ENCODE data around the gene RPLP1.
A peak's percentile ranks its signal among the peaks of the same experiment; 100 is the strongest.

DNA sequence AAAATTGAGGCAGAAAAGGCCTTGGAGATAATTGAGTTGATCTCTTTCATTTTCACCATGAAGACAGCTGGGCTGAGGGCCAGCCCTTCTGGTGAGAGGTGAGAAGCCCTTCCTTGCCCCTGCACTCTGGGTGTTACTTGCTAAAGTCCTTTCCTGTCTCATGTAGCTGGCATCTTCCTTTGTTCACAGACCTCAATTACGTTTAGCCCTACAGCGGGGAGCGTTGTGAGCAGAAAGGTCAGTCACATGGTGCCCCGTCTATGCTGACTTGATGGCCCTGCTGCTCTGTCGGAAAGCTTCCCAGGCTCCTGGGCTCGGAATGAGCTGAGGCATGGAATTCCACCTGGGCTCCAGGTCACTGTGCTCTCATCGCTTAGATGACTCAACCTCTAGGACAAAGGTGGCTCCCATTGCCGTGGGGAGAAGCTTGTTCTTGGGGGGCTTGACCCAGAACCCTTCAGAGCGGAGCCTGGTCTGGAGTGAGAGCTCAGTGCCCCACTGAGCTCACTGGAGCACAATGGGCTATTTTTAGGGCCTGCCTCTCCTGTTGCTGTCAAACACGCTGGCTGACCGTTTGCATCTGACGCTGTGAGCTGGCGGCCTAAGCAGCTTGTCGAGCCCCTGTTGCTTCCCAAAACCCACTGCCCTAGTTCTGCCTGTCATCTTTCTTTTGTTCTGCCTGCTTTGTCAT lies 47.0 kb downstream of the RPLP1 start:
- TF ChIP-seq, protein P1, sequence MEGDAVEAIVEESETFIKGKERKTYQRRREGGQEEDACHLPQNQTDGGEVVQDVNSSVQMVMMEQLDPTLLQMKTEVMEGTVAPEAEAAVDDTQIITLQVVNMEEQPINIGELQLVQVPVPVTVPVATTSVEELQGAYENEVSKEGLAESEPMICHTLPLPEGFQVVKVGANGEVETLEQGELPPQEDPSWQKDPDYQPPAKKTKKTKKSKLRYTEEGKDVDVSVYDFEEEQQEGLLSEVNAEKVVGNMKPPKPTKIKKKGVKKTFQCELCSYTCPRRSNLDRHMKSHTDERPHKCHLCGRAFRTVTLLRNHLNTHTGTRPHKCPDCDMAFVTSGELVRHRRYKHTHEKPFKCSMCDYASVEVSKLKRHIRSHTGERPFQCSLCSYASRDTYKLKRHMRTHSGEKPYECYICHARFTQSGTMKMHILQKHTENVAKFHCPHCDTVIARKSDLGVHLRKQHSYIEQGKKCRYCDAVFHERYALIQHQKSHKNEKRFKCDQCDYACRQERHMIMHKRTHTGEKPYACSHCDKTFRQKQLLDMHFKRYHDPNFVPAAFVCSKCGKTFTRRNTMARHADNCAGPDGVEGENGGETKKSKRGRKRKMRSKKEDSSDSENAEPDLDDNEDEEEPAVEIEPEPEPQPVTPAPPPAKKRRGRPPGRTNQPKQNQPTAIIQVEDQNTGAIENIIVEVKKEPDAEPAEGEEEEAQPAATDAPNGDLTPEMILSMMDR (IDR thresholded peaks at IDR 0.05 in 4 of 5, conservative IDR thresholded peaks at IDR 0.05 in 1 of 5): no peak
- peak; percentile 15 to 42 for TF ChIP-seq POLR2A (IDR thresholded peaks at IDR 0.05)
